Measurements from ENCODE around the gene NSUN2.

Gene NSUN2

DNA sequence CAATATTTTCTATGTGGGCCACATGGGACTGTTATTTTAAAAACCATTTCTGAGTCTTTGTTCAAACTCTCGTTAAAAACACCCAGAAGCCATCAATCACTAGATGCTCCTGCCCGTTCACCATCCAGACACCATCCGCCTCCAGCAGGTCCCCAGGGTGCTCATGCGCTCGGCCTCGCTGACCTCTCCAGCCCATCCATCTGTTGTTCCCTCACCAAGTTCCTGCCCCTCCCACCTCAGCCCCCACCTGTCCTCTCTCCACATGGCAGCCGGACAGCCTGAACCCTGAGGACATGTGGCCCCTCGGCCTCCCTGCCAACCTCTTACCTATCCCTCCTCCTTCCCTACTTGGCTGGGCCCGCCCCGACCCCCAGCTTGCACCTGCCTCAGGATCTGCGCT is 31.6 kb downstream of the NSUN2 start:
- Histone ChIP-seq H3K4me1 (no peaks in the 10 kb centered on the region), H3K27me3 (no peaks in the 10 kb centered on the region), H3K9me3 (no peaks in the 10 kb centered on the region), H3K36me3 (peaks cover 93% of the 10 kb centered on the region), H3K4me3 (ENCODE audit: low read depth, low read length) (no peak overlapping the region)
- DNase-seq = no peak
- TF ChIP-seq, protein P1, sequence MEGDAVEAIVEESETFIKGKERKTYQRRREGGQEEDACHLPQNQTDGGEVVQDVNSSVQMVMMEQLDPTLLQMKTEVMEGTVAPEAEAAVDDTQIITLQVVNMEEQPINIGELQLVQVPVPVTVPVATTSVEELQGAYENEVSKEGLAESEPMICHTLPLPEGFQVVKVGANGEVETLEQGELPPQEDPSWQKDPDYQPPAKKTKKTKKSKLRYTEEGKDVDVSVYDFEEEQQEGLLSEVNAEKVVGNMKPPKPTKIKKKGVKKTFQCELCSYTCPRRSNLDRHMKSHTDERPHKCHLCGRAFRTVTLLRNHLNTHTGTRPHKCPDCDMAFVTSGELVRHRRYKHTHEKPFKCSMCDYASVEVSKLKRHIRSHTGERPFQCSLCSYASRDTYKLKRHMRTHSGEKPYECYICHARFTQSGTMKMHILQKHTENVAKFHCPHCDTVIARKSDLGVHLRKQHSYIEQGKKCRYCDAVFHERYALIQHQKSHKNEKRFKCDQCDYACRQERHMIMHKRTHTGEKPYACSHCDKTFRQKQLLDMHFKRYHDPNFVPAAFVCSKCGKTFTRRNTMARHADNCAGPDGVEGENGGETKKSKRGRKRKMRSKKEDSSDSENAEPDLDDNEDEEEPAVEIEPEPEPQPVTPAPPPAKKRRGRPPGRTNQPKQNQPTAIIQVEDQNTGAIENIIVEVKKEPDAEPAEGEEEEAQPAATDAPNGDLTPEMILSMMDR (IDR thresholded peaks at IDR 0.05; ENCODE audit: low read depth, low read length) = no peak

DNA sequence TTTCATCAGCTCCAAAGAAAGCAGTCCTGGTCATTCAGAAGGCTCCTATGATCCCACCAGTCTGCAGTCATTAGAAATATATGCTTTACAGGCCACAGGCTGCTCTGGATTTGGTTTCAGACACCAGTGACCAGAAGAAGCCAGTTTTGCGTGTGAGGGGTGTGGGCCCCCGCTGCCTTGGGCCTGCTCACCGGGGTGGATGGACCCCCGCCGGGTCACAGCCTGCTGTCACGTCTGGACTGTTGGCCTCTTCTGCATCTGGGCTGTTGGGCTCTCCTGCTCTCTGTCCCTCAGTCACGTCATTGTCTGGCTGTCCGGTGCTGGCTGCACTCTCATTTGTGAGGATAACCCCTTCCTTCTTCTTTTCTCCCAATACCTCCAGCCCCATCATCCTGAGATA is 33.1 kb downstream of the NSUN2 start:
- no peak for DNase-seq
- H3K9me3 ChIP-seq = no peaks in the 10 kb centered on the region
- peaks cover 82% of the 10 kb centered on the region for H3K36me3 ChIP-seq
- TF ChIP-seq, protein P1 (IDR thresholded peaks at IDR 0.05; ENCODE audit: low read depth, low read length) = no peak
- H3K4me1 ChIP-seq = no peaks in the 10 kb centered on the region
- no peak overlapping the region for H3K4me3 ChIP-seq (ENCODE audit: low read depth, low read length)
- no peaks in the 10 kb centered on the region for H3K27me3 ChIP-seq

- Histone ChIP-seq H3K9me3 (no peaks in the 10 kb centered on the region), H3K4me3 (ENCODE audit: low read depth, low read length) (no peak overlapping the region), H3K27me3 (no peaks in the 10 kb centered on the region), H3K36me3 (peaks cover 69% of the 10 kb centered on the region), H3K4me1 (no peaks in the 10 kb centered on the region)
- no peak for DNase-seq
- TF ChIP-seq, protein P1 (IDR thresholded peaks at IDR 0.05; ENCODE audit: low read depth, low read length) = no peak
Observed at GRCh38 chr5:6598351-6598900, 34.4 kb downstream of the NSUN2 start.

GRCh38 chr5:6597557-6597956 is 35.3 kb downstream of the NSUN2 start:
- Histone ChIP-seq H3K4me1 (no peaks in the 10 kb centered on the region), H3K9me3 (no peaks in the 10 kb centered on the region), H3K36me3 (peaks cover 61% of the 10 kb centered on the region), H3K27me3 (no peaks in the 10 kb centered on the region), H3K4me3 (ENCODE audit: low read depth, low read length) (no peak overlapping the region)
- DNase-seq = no peak
- TF ChIP-seq, protein P1 (IDR thresholded peaks at IDR 0.05; ENCODE audit: low read depth, low read length) = no peak

- DNase-seq = no peak
- Histone ChIP-seq H3K36me3 (peaks cover 49% of the 10 kb centered on the region), H3K4me3 (ENCODE audit: low read depth, low read length) (no peak overlapping the region), H3K27me3 (no peaks in the 10 kb centered on the region), H3K4me1 (no peaks in the 10 kb centered on the region), H3K9me3 (no peaks in the 10 kb centered on the region)
- TF ChIP-seq, protein P1 (IDR thresholded peaks at IDR 0.05; ENCODE audit: low read depth, low read length) = no peak
Observed at GRCh38 chr5:6596388-6596787, 36.5 kb downstream of the NSUN2 start.

DNA sequence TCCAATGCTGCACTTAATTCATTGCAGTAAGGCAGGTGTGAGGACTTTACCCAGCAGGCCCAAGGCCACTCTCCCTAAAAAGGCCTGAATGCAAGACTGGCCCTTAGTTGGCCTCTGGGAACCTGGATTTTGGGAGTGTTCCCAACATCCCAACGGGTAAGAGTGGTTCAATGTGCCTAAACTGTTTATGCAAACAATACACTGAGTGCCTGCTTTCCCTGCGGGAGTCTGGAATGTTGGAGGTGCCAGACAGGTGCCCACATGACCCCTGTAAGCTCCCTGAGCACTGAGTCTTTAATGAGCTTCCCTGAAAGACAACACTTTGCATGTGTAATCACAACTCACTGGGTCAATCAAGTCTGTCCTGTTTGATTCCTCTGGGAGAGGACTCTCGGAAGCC is 37.4 kb downstream of the NSUN2 start:
- Histone ChIP-seq H3K4me1 (no peaks in the 10 kb centered on the region), H3K36me3 (peaks cover 41% of the 10 kb centered on the region), H3K9me3 (no peaks in the 10 kb centered on the region), H3K4me3 (ENCODE audit: low read depth, low read length) (no peak overlapping the region), H3K27me3 (no peaks in the 10 kb centered on the region)
- TF ChIP-seq, protein P1 (IDR thresholded peaks at IDR 0.05; ENCODE audit: low read depth, low read length) = no peak
- no peak for DNase-seq

All from BE2C (cell line).